ENCODE results near the gene HSD3B2.

The HSD3B2 gene

GRCh38 chr1:119463569-119463968, 48.6 kb downstream of the HSD3B2 start:
- no peak overlapping the region for H3K4me3 ChIP-seq (ENCODE audit: low read depth, low read length)
- DNase-seq (ENCODE audit: low read depth), result no peak
- no peak for TF ChIP-seq CTCF (IDR thresholded peaks at IDR 0.05; ENCODE audit: control insufficient read depth, extremely low read depth, insufficient read depth)

DNA sequence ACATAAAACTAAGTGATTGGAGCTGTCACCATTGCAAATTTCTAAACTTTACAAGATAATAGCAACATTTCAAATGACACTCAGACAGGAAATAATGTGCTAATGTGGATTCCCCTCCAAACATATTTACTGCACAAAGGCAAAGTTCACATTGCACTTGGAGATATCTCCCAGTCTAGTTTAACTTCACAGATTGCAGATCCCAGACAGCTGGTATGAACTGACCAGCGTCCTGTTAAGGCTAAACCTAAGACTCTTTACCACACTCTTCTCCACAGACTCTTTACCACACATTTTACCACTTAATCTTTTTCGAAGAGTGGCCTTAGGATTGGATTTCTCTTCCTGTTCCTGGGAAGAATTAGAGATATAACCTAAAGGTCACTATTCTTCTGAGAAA, 51.5 kb downstream of the HSD3B2 start:
- no peak for DNase-seq (ENCODE audit: low read depth)
- no peak overlapping the region for H3K4me3 ChIP-seq (ENCODE audit: low read depth, low read length)
- no peak for TF ChIP-seq CTCF (IDR thresholded peaks at IDR 0.05; ENCODE audit: control insufficient read depth, extremely low read depth, insufficient read depth)

DNA sequence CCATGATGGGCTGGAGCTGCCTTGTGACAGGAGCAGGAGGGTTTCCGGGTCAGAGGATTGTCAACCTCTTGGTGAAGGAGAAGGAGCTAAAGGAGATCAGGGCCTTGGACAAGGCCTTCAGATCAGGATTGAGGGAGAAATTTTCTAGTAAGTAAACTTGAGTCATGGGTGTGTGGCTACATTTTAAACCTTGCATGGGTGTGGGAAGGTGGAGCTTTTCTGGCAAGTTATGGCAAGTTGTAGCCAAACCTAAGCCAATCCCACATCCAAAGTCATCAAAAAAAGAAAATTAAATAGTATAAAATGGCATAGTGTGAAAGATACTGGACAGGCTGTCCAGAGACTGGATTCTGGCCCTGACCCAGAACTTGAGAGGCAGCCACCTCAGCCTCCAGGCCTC, 52.3 kb downstream of the HSD3B2 start:
- DNase-seq (ENCODE audit: low read depth), result no peak
- TF ChIP-seq CTCF (IDR thresholded peaks at IDR 0.05; ENCODE audit: control insufficient read depth, extremely low read depth, insufficient read depth), result no peak
- H3K4me3 ChIP-seq (ENCODE audit: low read depth, low read length), result no peak overlapping the region

GRCh38 chr1:119467857-119468668, 53.1 kb downstream of the HSD3B2 start:
- TF ChIP-seq CTCF (IDR thresholded peaks at IDR 0.05; ENCODE audit: control insufficient read depth, extremely low read depth, insufficient read depth), result no peak
- no peak overlapping the region for H3K4me3 ChIP-seq (ENCODE audit: low read depth, low read length)
- no peak for DNase-seq (ENCODE audit: low read depth)

DNA sequence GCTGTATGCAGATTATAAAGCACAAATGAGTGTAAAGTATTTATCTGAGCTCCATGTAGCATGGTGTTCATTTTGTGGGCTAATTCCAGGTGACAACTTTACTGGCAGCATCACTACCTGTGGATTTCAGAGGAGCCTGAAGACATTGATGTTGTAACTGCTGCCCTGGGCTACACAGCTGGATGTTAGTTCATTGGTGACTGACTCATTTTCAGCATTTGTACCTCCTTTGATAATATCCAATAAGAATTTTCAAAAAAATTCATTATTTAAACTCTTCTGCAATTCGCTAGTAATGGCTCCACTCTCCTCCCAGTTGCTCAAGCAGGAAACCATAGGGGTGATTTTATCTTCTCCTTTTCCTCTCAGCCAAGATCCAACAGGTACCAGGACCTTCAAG, 54.8 kb downstream of the HSD3B2 start:
- no peak overlapping the region for H3K4me3 ChIP-seq (ENCODE audit: low read depth, low read length)
- DNase-seq (ENCODE audit: low read depth), result no peak
- no peak for TF ChIP-seq CTCF (IDR thresholded peaks at IDR 0.05; ENCODE audit: control insufficient read depth, extremely low read depth, insufficient read depth)

DNA sequence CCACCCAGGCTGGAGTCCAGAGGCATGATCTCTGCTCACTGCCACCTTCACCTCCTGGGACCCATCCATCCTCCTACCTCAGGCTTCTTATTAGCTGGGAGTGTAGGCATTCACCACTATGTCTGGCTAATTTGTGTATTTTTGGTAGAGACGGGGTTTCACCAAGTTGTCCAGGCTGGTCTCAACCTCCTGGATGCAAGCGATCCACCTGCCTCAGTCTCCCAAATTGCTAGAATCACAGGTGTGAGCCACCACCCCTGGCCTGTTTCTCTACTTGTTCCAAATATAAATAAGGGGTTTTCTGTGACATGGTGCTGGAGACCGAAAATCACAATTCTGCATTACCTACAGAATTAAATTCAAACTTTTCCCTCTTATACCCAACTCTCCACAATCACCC, 55.4 kb downstream of the HSD3B2 start:
- no peak for DNase-seq (ENCODE audit: low read depth)
- TF ChIP-seq CTCF (IDR thresholded peaks at IDR 0.05; ENCODE audit: control insufficient read depth, extremely low read depth, insufficient read depth), result no peak

DNA sequence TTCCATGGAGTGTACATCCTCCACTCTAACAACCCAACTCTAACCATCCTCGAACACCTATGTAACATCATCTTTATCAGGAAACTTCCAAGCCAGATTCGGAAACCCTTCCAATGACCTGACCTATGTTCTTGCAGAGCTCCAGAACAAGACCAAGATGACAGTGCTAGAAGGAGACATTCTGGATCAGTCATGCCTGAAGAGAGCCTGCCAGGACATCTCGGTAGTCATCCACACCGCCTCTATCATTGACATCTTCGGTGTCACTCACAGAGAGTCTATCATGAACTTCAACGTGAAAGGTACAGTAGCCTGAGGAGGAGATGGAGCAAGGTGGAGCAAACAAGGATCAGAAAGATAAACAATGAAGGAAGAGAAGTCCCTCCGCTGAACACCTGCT, 56.0 kb downstream of the HSD3B2 start:
- no peak for TF ChIP-seq CTCF (IDR thresholded peaks at IDR 0.05; ENCODE audit: control insufficient read depth, extremely low read depth, insufficient read depth)
- DNase-seq (ENCODE audit: low read depth), result no peak
- no peak overlapping the region for H3K4me3 ChIP-seq (ENCODE audit: low read depth, low read length)

More for the DNA sequence above, 55.4 kb downstream of the HSD3B2 start:
- H3K4me3 ChIP-seq (ENCODE audit: low read depth, low read length), result no peak overlapping the region

All from LNCaP clone FGC (cell line).